Left lobe of liver (tissue), 2 donors: ENCODE results near the gene WNT3A. TPM values are rescaled to one million over a fixed set of nuclear protein-coding genes. Genes with fewer than 3 reads are reported as not detected.

Experiments
- ATAC-seq: fragments of 200-7000 bp; cut with Tn5 transposase; one replicate; pipeline ENCODE4 v1.9.1; 2020; ENCODE audit warnings: mild to moderate bottlenecking, moderate library complexity
- DNase-seq: peaks from one replicate; pipeline ENCODE4 v3.0.0-alpha.2; 2020; ENCODE audit warnings: low spot score
- total RNA-seq: library from RNA; stranded (reverse); gene quantifications from one replicate; pipeline ENCODE4 v1.2.1, GENCODE V29; 2021
- donor health status: DM: no; HTN: no; CAD: no; lungs with moderate emphysema.
- donor health status: DM: no; HTN: yes; CAD: no.

WNT3A gene
- total RNA-seq, 1 donor from 2014 or later, result not detected

- ATAC-seq (peak; percentile 97), DNase-seq (peak; percentile 100)
Observed at GRCh38 chr1:228109073-228109961, 102.5 kb downstream of the WNT3A start, which contains the start of gene MRPL55. Gene MRPL55 (minus strand): TSS chr1:228109299. CDS start chr1:228108260, 1,039 bp downstream.

GRCh38 chr1:228109962-228110488 lies 103.2 kb downstream of the WNT3A start:
- DNase-seq, result no peak
- ATAC-seq, result no peak

- no peak for DNase-seq
- no peak for ATAC-seq
Observed at GRCh38 chr1:228110556-228110955, 103.8 kb downstream of the WNT3A start.

Other genes with a start within 250 kb of the WNT3A start
- gene PRSS38, start 191.3 kb upstream of the WNT3A start, total RNA-seq, result not detected
- 0.05 TPM for gene WNT9A, start 59.1 kb upstream of the WNT3A start, total RNA-seq
- gene ARF1, start 75.7 kb downstream of the WNT3A start, total RNA-seq, result 172 TPM
- gene C1orf35, start 96.3 kb downstream of the WNT3A start, total RNA-seq, result 6.9 TPM
- 38.0 TPM for gene MRPL55, start 102.3 kb downstream of the WNT3A start, total RNA-seq
- gene GUK1, start 133.3 kb downstream of the WNT3A start, total RNA-seq, result 128 TPM
- 0.50 TPM for gene GJC2, start 142.9 kb downstream of the WNT3A start, total RNA-seq
- 9.8 TPM for gene IBA57, start 158.8 kb downstream of the WNT3A start, total RNA-seq
- gene OBSCN, start 201.0 kb downstream of the WNT3A start, total RNA-seq, result 3.1 TPM